GM23338 (cell line): Measurements from ENCODE around the gene CAPN14. TPM values are rescaled to one million over a fixed set of nuclear protein-coding genes. Genes with fewer than 3 reads are reported as not detected.

Experiments
- ATAC-seq: fragments of 200-7000 bp; cut with Tn5 transposase; 3 replicates; pipeline ENCODE4 v1.9.1; 2020
- DNase-seq: peaks from one replicate; pipeline ENCODE4 v3.0.0-alpha.2; 2015; ENCODE audit warnings: low spot score
- H2AFZ ChIP-seq: fragments of 200-600 bp; sonication (generic); 2 replicates; pipeline ENCODE4 v1.8.0; 2016; ENCODE audit warnings: antibody characterized with exemption, mild to moderate bottlenecking, moderate library complexity
- H3F3A ChIP-seq: fragments of 200-600 bp; sonication (generic); replicated peaks from 2 replicates; pipeline ENCODE4 v1.8.0; 2017; ENCODE audit warnings: antibody characterized with exemption, mixed run types, low read depth
- H3K27ac ChIP-seq: fragments of 200-600 bp; sonication (generic); 2 replicates; pipeline ENCODE4 v1.6.1; 2016; ENCODE audit warnings: low read depth
- H3K27me3 ChIP-seq: fragments of 200-600 bp; sonication (generic); 2 replicates; pipeline ENCODE4 v1.8.0; 2016; ENCODE audit warnings: mild to moderate bottlenecking, mixed run types, moderate library complexity; ENCODE audit not compliant: insufficient read depth
- H3K36me3 ChIP-seq: fragments of 200-600 bp; sonication (generic); 2 replicates; pipeline ENCODE4 v1.8.0; 2016; ENCODE audit warnings: mild to moderate bottlenecking; ENCODE audit not compliant: insufficient read depth
- H3K4me1 ChIP-seq: fragments of 200-600 bp; sonication (generic); 2 replicates; pipeline ENCODE4 v1.8.0; 2016; ENCODE audit warnings: mild to moderate bottlenecking, moderate library complexity; ENCODE audit not compliant: insufficient read depth
- H3K4me2 ChIP-seq: fragments of 200-600 bp; sonication (generic); 2 replicates; pipeline ENCODE4 v1.7.1; 2017; ENCODE audit warnings: mixed run types
- H3K4me3 ChIP-seq: fragments of 200-600 bp; sonication (generic); 2 replicates; pipeline ENCODE4 v1.6.1; 2016; ENCODE audit warnings: mixed run types
- H3K79me2 ChIP-seq: fragments of 200-600 bp; sonication (generic); replicated peaks from 2 replicates; pipeline ENCODE4 v1.8.0; 2017; ENCODE audit warnings: mild to moderate bottlenecking; ENCODE audit not compliant: insufficient read depth
- H3K9me2 ChIP-seq: fragments of 200-600 bp; sonication (generic); 2 replicates; pipeline ENCODE4 v1.8.0; 2017; ENCODE audit not compliant: insufficient read depth
- H4K20me1 ChIP-seq: fragments of 200-600 bp; sonication (generic); replicated peaks from 2 replicates; pipeline ENCODE4 v1.8.0; 2017; ENCODE audit warnings: mild to moderate bottlenecking; ENCODE audit not compliant: insufficient read depth
- H3K27ac Mint-ChIP-seq: 2 replicates; pipeline ENCODE4 v1.8.0; 2020; ENCODE audit warnings: inconsistent platforms, mild to moderate bottlenecking, moderate library complexity, mixed read lengths
- H3K27me3 Mint-ChIP-seq: 3 replicates; pipeline ENCODE4 v1.8.0; 2022; ENCODE audit warnings: low read depth, mild to moderate bottlenecking, moderate library complexity, mixed read lengths, inconsistent platforms; ENCODE audit not compliant: insufficient read depth, poor library complexity
- H3K36me3 Mint-ChIP-seq: 3 replicates; pipeline ENCODE4 v1.8.0; 2021; ENCODE audit warnings: low read depth, mild to moderate bottlenecking, inconsistent platforms, moderate library complexity, mixed read lengths
- H3K4me1 Mint-ChIP-seq: 3 replicates; pipeline ENCODE4 v1.8.0; 2020; ENCODE audit warnings: mild to moderate bottlenecking, inconsistent platforms, mixed read lengths
- H3K4me3 Mint-ChIP-seq: 3 replicates; pipeline ENCODE4 v1.8.0; 2021; ENCODE audit warnings: moderate library complexity, mild to moderate bottlenecking, inconsistent platforms, mixed read lengths
- H3K9me3 Mint-ChIP-seq: 3 replicates; pipeline ENCODE4 v1.8.0; 2020; ENCODE audit warnings: moderate library complexity, mild to moderate bottlenecking, inconsistent platforms, mixed read lengths
- CREB1 ChIP-seq: fragments of 250-450 bp; sonication (Bioruptor Pico); IDR thresholded peaks from 2 replicates; pipeline ENCODE4 v1.5.0; 2020; ENCODE audit warnings: low read depth, mild to moderate bottlenecking, moderate library complexity
- CTCF ChIP-seq, 2 experiments: fragments of 200-600 bp in 1 of 2; sonication (generic) in 1 of 2; conservative IDR thresholded peaks; 2 replicates each; pipeline versions ENCODE4 v1.5.1 to v1.6.1; 2016 to 2017; ENCODE audit warnings: antibody characterized with exemption in 2 of 2, low read depth in 2 of 2, mild to moderate bottlenecking in 2 of 2, moderate library complexity in 1 of 2
- ETS1 ChIP-seq: IDR thresholded peaks from 2 replicates; pipeline ENCODE4 v1.6.1; 2016; ENCODE audit warnings: antibody characterized with exemption
- EZH2 ChIP-seq: fragments of 200-600 bp; sonication (generic); IDR thresholded peaks from one replicate; pipeline ENCODE4 v1.8.0; 2017; ENCODE audit warnings: antibody characterized with exemption, mild to moderate bottlenecking, low read depth; ENCODE audit not compliant: unreplicated experiment
- EZH2phosphoT487 ChIP-seq: fragments of 200-600 bp; sonication (generic); IDR thresholded peaks from one replicate; pipeline ENCODE4 v1.8.1; 2018; ENCODE audit warnings: antibody characterized with exemption; ENCODE audit not compliant: unreplicated experiment
- JUNB ChIP-seq: IDR thresholded peaks from one replicate; pipeline ENCODE4 v1.6.1; 2016; ENCODE audit warnings: antibody characterized with exemption; ENCODE audit not compliant: unreplicated experiment
- NANOG ChIP-seq: IDR thresholded peaks from 2 replicates; pipeline ENCODE4 v1.6.1; 2016; ENCODE audit warnings: antibody characterized with exemption, borderline replicate concordance
- POLR2AphosphoS5 ChIP-seq: IDR thresholded peaks from 2 replicates; pipeline ENCODE4 v1.6.1; 2016; ENCODE audit warnings: antibody characterized with exemption, low read depth
- REST ChIP-seq: IDR thresholded peaks from one replicate; pipeline ENCODE4 v1.6.1; 2018; ENCODE audit warnings: antibody characterized with exemption; ENCODE audit not compliant: unreplicated experiment
- STAT1 ChIP-seq: IDR thresholded peaks from one replicate; pipeline ENCODE4 v1.6.1; 2016; ENCODE audit warnings: antibody characterized with exemption; ENCODE audit not compliant: unreplicated experiment
- ZNF114 ChIP-seq: fragments of 250-450 bp; sonication (Bioruptor Pico); IDR thresholded peaks from 2 replicates; pipeline ENCODE4 v1.5.0; 2020; ENCODE audit warnings: mild to moderate bottlenecking, moderate library complexity
- ZNF331 ChIP-seq: fragments of 250-450 bp; sonication (Bioruptor Pico); IDR thresholded peaks from 2 replicates; pipeline ENCODE4 v1.5.0; 2020; ENCODE audit warnings: low read depth, mild to moderate bottlenecking, moderate library complexity
- polyA plus RNA-seq: library from polyadenylated mRNA; unstranded; fragments of >200 nt; fragmentation: Nextera tagmentation; extraction: Ambion mirVana; gene quantifications from 2 replicates; pipeline ENCODE4 v1.2.1, GENCODE V29; 2016
- total RNA-seq: library from RNA; depleted of rRNA; stranded (reverse); fragments of >200 nt; shearing (Covaris generic); gene quantifications from 2 replicates; pipeline ENCODE4 v1.2.3, GENCODE V29; 2014

The CAPN14 gene
- total and polyA plus RNA-seq, 2 experiments from 2014 or later, result 0.15 TPM; not detected in 1

- TF ChIP-seq POLR2AphosphoS5 (no peak), NANOG (no peak), ZNF114 (no peak), EZH2phosphoT487 (no peak)
These were observed 4.2 kb upstream of the CAPN14 start (continued) for GRCh38 chr2:31221544-31221943.

- Histone ChIP-seq H3K27me3 (no peaks in the 10 kb centered on the region), H3K9me2 (no peaks in the 10 kb centered on the region), H3K79me2 (no peaks in the 10 kb centered on the region), H3K36me3 (no peaks in the 10 kb centered on the region), H3K4me3 (no peak overlapping the region), H4K20me1 (no peaks in the 10 kb centered on the region), H3K4me1 (no peaks in the 10 kb centered on the region), H2AFZ (no peak overlapping the region), H3F3A (no peaks in the 10 kb centered on the region), H3K4me2 (no peak overlapping the region), H3K27ac (no peak overlapping the region)
- Mint-ChIP-seq H3K36me3 (no peaks in the 10 kb centered on the region), H3K4me3 (no peak overlapping the region), H3K4me1 (peaks cover 4% of the 10 kb centered on the region), H3K27me3 (peaks cover 4% of the 10 kb centered on the region), H3K27ac (no peak overlapping the region), H3K9me3 (no peaks in the 10 kb centered on the region; the same call in 2 of the 3 replicates)
- ATAC-seq, result no peak
- DNase-seq, result no peak
- no peak for TF ChIP-seq ZNF331 (CRISPR knock-in tag)
- no peak for TF ChIP-seq REST
- no peak for TF ChIP-seq ETS1
- TF ChIP-seq EZH2, result no peak
- no peak for TF ChIP-seq JUNB
- no peak for TF ChIP-seq POLR2AphosphoS5
- TF ChIP-seq NANOG, result no peak
- TF ChIP-seq STAT1, result no peak
- TF ChIP-seq CTCF (conservative IDR thresholded peaks at IDR 0.05; ENCODE audit: low read depth in 2 of 2), result no peak
- TF ChIP-seq EZH2phosphoT487, result no peak
- no peak for TF ChIP-seq ZNF114
- TF ChIP-seq CREB1 (CRISPR knock-in tag), result no peak
These were observed 2.0 kb upstream of the CAPN14 start for GRCh38 chr2:31219131-31219969.
